ENCODE results near the gene AP1S1. TPM values are rescaled to one million over a fixed set of nuclear protein-coding genes. Genes with fewer than 3 reads are reported as not detected.

AP1S1 gene
- total and polyA plus RNA-seq, 2 donors: 40.8 to 41.0 TPM

GRCh38 chr7:101156866-101157589, 2.8 kb downstream of the AP1S1 start:
- 87% methylated on average over 14 of the region's 14 CpGs for WGBS
- H3K27ac ChIP-seq (ENCODE audit: low read depth): no peak overlapping the region

GRCh38 chr7:101159696-101160674, 5.7 kb downstream of the AP1S1 start:
- 77% methylated on average over 31 of the region's 31 CpGs for WGBS
- H3K36me3 ChIP-seq (ENCODE audit: insufficient read depth): peaks cover 2% of the 10 kb centered on the region
- no peak for DNase-seq (ENCODE audit: extremely low spot score)

More at GRCh38 chr7:101156866-101157589, 2.8 kb downstream of the AP1S1 start:
- no peaks in the 10 kb centered on the region for H3K4me1 ChIP-seq (ENCODE audit: insufficient read depth)
- H3K4me3 ChIP-seq (ENCODE audit: low read depth, low read length): no peak overlapping the region
- peaks cover 2% of the 10 kb centered on the region for H3K36me3 ChIP-seq (ENCODE audit: insufficient read depth)
- DNase-seq (ENCODE audit: extremely low spot score): no peak

GRCh38 chr7:101160910-101161309, 6.6 kb downstream of the AP1S1 start:
- no peak overlapping the region for H3K27ac ChIP-seq (ENCODE audit: low read depth)
- DNase-seq (ENCODE audit: extremely low spot score): no peak
- H3K4me1 ChIP-seq (ENCODE audit: insufficient read depth): peaks cover 3% of the 10 kb centered on the region
- H3K36me3 ChIP-seq (ENCODE audit: insufficient read depth): peaks cover 2% of the 10 kb centered on the region
- H3K4me3 ChIP-seq (ENCODE audit: low read depth, low read length): no peak overlapping the region

More at GRCh38 chr7:101159696-101160674, 5.7 kb downstream of the AP1S1 start:
- Histone ChIP-seq H3K4me3 (ENCODE audit: low read depth, low read length) (no peak overlapping the region), H3K4me1 (ENCODE audit: insufficient read depth) (peaks cover 3% of the 10 kb centered on the region), H3K27ac (ENCODE audit: low read depth) (no peak overlapping the region)

GRCh38 chr7:101161692-101162471, 7.6 kb downstream of the AP1S1 start:
- DNase-seq (ENCODE audit: extremely low spot score): no peak
- Histone ChIP-seq H3K27ac (ENCODE audit: low read depth) (no peak overlapping the region), H3K4me1 (ENCODE audit: insufficient read depth) (peaks cover 3% of the 10 kb centered on the region), H3K4me3 (ENCODE audit: low read depth, low read length) (no peak overlapping the region), H3K36me3 (ENCODE audit: insufficient read depth) (peaks cover 2% of the 10 kb centered on the region)
- WGBS: 80% methylated on average over 17 of the region's 17 CpGs

- peak overlapping the region; percentile 30 for H3K4me3 ChIP-seq (ENCODE audit: low read depth, low read length)
- DNase-seq (ENCODE audit: extremely low spot score): no peak
- WGBS: 3% methylated on average over 74 of the region's 74 CpGs
- no peak overlapping the region for H3K27ac ChIP-seq (ENCODE audit: low read depth)
- peaks cover 3% of the 10 kb centered on the region for H3K4me1 ChIP-seq (ENCODE audit: insufficient read depth)
- H3K36me3 ChIP-seq (ENCODE audit: insufficient read depth): peaks cover 2% of the 10 kb centered on the region
Measured at GRCh38 chr7:101162551-101163278, 8.4 kb downstream of the AP1S1 start.

- Histone ChIP-seq H3K36me3 (ENCODE audit: insufficient read depth) (peaks cover 2% of the 10 kb centered on the region), H3K27ac (ENCODE audit: low read depth) (no peak overlapping the region), H3K4me1 (ENCODE audit: insufficient read depth) (peaks cover 3% of the 10 kb centered on the region), H3K4me3 (ENCODE audit: low read depth, low read length) (peak overlapping the region; percentile 30)
- under 1% methylated on average over 91 of the region's 92 CpGs for WGBS
- no peak for DNase-seq (ENCODE audit: extremely low spot score)
Measured at GRCh38 chr7:101163279-101164070, 9.2 kb downstream of the AP1S1 start.

GRCh38 chr7:101164071-101164840, 10.0 kb downstream of the AP1S1 start:
- Histone ChIP-seq H3K27ac (ENCODE audit: low read depth) (no peak overlapping the region), H3K4me1 (ENCODE audit: insufficient read depth) (peaks cover 3% of the 10 kb centered on the region), H3K4me3 (ENCODE audit: low read depth, low read length) (peak overlapping the region; percentile 30), H3K36me3 (ENCODE audit: insufficient read depth) (peaks cover 2% of the 10 kb centered on the region)
- 2% methylated on average over 75 of the region's 75 CpGs for WGBS
- no peak for DNase-seq (ENCODE audit: extremely low spot score)

GRCh38 chr7:101165075-101165957, 11.0 kb downstream of the AP1S1 start, which contains the start of gene VGF:
TSS of gene VGF (minus strand) at chr7:101165569. CDS start at chr7:101164843, 726 bp downstream.
- no peaks in the 10 kb centered on the region for H3K36me3 ChIP-seq (ENCODE audit: insufficient read depth)
- no peak within 1 kb of the TSS for H3K4me3 ChIP-seq (ENCODE audit: low read depth, low read length)
- WGBS: 2% methylated on average over 74 of the region's 74 CpGs
- peaks cover 3% of the 10 kb centered on the region for H3K4me1 ChIP-seq (ENCODE audit: insufficient read depth)
- no peak within 1 kb of the TSS for H3K27ac ChIP-seq (ENCODE audit: low read depth)
- DNase-seq (ENCODE audit: extremely low spot score): peak; percentile 71

- DNase-seq (ENCODE audit: extremely low spot score): no peak
- peaks cover 3% of the 10 kb centered on the region for H3K4me1 ChIP-seq (ENCODE audit: insufficient read depth)
- H3K4me3 ChIP-seq (ENCODE audit: low read depth, low read length): no peak overlapping the region
- H3K36me3 ChIP-seq (ENCODE audit: insufficient read depth): no peaks in the 10 kb centered on the region
- H3K27ac ChIP-seq (ENCODE audit: low read depth): no peak overlapping the region
- WGBS: 1% methylated on average over 38 of the region's 38 CpGs
Measured at GRCh38 chr7:101165958-101166647, 11.8 kb downstream of the AP1S1 start.

- no peaks in the 10 kb centered on the region for H3K36me3 ChIP-seq (ENCODE audit: insufficient read depth)
- peaks cover 3% of the 10 kb centered on the region for H3K4me1 ChIP-seq (ENCODE audit: insufficient read depth)
- no peak for DNase-seq (ENCODE audit: extremely low spot score)
- H3K4me3 ChIP-seq (ENCODE audit: low read depth, low read length): no peak overlapping the region
- no peak overlapping the region for H3K27ac ChIP-seq (ENCODE audit: low read depth)
- WGBS: under 1% methylated on average over 11 of the region's 11 CpGs
Measured at GRCh38 chr7:101166648-101166908, 12.3 kb downstream of the AP1S1 start.

All from urinary bladder (tissue), 4 donors.